HG02938 (cell line): ENCODE measurements around the gene ARL6IP5.
A peak's percentile ranks its signal among the peaks of the same experiment; 100 is the strongest.

Experiments used
- ATAC-seq: cut with Tn5 transposase; IDR thresholded peaks from one replicate; pipeline ENCODE4 v1.9.1; 2021; ENCODE audit warnings: mild to moderate bottlenecking, moderate library complexity; ENCODE audit not compliant: unreplicated experiment

The ARL6IP5 gene

DNA sequence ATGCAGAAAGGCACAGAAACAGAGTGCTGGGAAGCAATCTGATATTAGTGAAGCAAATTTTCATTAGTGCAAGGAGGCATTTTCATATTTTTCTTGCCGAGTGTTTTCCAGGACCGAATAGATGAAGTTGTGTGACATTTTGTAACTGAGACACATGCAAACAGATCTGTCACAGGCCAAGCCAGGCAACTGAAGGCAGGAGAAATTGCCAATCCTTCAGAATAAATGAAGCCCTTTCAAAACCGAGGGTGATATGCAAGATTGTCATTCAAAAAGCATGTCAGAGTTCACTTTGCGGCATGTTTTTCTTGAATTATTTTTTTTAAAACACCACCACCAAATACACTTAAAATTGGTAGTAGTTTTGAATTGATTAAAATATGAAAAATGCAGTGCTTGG lies 31.4 kb downstream of the ARL6IP5 start:
- no peak for ATAC-seq

DNA sequence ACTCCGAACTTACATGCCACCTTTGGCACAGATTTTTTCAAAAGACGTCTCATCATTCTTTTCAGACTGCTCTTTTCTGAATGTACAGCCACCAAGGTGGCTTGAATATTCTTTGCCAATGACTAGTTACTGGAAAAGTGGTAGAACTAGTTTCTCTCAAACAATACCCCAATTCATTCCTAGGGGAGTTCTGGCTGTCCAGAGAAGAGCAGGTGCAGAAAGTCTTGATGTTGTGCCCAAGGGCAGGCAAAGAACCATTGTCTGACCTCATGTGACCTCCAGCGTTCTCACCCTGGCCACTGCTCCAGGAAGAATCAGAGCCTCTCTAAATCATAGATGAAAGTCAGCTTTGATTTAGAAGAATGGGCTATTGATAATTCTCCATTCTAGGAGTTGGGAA lies 32.2 kb downstream of the ARL6IP5 start:
- no peak for ATAC-seq

DNA sequence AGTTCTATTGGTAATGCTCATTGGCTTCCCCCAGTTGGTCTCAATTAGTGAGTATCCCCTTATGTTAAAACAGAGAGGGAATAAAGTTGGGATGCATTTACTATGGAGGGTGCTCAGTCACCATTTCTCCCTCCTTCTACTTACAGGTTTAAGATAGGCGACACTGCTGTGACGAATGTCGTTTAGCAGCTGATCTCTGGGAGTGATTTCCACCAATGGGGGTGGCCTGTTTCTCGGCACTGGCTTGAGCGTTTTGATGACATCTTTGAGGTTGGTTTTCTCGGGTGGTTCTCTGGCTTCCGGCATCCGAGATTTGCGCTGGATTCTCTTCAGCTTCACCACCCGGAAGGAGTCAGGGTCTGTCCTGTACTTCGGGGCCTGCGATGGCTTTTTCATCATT lies 33.8 kb downstream of the ARL6IP5 start:
- ATAC-seq = no peak

DNA sequence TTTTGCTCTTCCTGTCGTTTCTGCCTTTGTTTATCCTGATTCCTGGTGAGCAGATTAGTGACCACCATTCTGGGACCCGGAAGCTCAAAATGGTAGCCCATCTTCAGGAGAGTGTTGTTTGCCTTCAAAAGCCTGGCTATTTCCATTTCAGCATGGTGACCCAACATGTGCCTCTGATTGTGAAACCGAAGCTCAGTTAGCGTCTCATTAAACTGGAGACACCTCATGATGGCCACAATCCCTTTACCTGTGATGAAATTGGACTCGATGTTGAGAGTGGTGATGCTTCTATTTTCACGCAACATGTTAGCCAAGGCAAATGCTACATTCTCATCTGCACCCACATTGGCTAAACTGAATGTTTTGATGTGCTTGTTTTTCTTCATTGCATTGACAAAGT lies 34.4 kb downstream of the ARL6IP5 start:
- ATAC-seq = no peak

DNA sequence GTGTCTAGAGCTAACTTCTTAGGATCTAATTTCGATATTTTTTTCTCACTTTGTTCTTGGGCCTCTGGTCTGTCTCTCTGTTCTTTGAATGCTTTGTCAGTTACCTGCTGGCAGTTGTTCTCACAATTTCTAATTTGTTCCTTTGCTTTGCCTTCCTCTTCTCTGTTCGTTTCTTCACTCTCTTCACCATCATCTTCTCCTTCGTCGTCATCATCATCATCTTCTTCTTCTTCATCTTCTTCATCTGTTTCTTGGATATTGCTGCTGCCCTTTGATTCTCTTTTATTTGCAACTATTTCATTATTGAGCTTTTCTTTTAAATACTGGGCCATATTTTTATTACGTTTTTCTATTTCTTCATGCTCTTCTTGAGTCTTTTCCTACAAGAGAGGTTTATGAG lies 34.9 kb downstream of the ARL6IP5 start:
- no peak for ATAC-seq

DNA sequence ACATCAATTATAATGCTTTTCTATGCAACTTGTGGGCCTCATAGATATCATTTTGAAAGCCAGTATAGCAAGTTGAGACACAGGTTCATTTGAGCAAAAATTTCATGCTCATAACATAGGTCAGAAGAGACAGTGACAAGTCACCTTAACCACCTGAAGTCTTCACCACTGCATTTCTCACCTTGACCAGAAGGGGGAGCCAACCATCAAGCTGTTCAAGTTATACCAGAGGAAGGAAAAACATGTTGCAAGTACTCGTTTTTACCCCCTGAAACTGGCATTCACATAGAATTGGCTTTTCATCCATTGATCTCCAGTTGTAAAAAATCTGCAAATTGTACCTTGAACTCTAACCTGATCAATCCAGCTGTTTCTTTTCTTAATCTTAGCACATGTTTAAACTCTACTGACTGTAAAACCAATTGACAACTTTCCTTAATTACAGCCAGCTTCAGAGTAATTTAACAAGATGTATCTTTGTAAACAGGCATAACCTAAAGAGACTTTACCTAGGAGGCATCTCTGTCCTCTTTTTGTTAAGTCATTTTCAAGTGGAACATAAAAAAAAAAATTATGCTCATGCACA lies 36.2 kb downstream of the ARL6IP5 start:
- ATAC-seq = peak; percentile 92

DNA sequence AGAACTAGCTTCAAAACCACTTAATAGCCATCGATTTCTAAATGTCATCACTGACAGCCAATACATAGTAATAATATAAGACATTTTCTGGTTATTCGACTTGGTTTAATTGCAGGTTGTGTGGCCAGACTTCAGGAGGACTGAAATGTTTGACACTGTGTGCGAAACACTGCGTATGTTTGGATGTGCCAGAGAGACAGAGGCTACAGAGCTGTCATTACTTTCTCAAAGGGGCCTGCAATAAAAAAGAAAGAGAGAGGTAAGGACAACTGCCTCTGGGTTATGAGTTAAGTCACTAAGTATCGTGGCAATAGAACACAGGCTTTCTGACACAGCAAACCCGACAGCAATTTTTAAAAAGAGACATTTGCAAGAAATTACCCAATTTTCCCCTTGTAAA lies 36.8 kb downstream of the ARL6IP5 start:
- ATAC-seq = no peak

DNA sequence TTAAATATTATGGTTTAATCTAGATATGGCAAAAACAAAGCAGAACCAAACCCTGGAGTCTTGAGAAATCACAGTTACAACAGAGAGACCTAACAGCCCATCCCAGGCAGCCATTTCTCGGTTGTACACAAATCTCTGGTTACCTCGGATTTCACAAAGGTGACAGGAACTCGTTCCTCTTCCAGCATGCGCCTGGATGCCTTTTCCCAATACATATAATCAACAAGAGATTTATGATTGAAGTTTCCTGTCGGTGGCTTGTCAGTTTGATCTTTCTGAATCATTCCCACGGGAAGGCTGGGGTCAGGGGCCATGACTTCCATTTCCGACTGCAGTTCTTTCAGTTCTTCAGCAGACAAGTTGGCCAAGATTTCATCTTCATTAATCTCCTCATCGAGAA lies 37.2 kb downstream of the ARL6IP5 start:
- no peak for ATAC-seq

DNA sequence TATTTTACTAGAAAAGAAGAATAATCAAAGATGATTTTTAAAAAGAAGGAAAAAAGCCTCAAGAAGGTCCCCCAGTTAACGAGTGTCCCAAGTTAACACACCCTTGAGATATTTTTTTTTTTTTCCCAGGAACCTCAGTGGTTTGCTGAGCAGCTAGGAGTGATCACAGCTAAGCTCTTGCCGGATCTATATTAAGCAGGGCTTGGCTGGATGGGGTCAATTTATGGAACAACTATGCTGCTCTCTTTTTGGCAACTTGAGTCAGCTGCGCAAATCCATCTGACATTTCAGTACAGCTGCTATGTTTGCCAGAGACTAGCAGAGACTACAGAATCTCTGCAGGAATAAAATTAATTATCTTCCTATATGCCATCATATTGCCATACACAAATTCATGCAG lies 37.7 kb downstream of the ARL6IP5 start, which contains the start of gene LMOD3:
TSS of gene LMOD3 (minus strand) at position 193 of the 400 bp plus-strand sequence. CDS start 209 bp downstream, outside the sequence.
- ATAC-seq = no peak

DNA sequence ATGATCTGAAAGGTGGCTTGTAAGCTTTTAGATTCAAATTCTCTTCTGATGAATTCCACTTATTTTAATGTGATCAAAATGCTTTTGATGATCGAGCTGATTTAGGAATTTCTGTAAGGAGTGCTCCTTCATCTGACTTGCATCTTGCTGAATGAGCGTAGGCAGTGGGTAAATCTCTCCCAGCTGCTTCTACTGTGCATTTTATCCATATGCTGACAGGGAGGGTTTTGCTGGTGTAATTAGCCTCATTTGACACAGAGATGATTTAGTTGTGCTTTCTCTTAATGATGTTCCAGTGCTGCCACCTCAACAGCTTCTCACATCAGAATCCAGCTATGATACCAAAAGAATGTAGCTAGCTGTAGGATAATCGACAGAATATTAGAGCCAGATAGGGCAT lies 41.5 kb downstream of the ARL6IP5 start:
- ATAC-seq = no peak

DNA sequence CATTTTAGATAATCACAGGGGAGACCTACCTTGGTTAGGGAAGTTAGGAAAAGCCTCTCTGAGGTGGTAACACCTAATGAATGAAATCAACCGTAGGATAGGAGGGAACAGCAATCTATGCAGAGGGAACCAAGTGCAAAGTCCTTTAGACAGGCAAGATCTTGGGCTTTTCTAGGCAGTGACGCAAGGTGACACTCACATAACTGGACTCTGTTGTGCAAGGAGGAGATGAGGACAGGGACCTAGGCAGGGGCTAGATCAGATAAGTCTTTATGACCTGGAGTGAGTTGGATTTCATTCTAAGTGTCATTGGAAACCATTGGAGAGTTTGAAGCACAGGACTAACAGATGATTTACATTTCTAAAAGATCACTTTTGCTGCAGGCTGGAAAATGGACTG lies 42.3 kb downstream of the ARL6IP5 start:
- no peak for ATAC-seq

DNA sequence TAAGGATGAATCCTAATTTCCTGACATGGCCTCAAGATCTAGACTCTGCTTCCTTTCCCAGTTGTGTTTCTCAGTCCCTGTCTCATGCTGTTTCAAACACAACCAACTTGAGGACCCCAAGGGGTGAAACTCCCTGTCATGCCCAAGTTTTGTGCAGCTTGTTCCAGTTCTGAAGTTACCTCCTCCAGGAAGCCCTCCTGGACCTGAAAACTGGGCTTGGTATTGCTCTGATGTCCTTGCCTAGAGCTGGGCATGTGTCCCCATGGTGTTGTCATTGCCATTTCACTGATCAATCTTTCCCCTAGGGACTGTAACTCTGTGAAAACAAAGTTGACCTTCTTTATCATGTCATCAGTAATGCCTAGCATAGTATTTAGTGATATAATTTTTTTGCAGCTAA lies 43.8 kb downstream of the ARL6IP5 start:
- no peak for ATAC-seq

DNA sequence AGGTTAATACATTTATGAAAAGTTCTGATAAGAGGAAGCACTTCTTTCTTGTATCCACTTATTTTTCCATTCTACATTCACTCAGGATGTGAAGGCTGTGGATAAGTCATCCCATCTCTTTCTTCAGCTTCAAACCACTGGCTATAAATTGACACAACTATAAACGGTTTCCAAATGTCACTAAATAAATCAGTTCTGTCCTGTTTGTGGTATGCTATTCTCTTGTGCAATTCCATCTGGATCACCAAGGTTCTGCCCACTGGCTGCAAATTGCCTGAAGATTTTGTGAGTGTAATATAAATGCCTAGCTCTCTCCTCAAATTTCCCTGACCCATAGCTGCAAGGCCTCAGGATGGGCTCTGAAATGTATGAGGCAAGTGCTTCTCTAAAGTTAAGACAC lies 44.8 kb downstream of the ARL6IP5 start:
- ATAC-seq = no peak

DNA sequence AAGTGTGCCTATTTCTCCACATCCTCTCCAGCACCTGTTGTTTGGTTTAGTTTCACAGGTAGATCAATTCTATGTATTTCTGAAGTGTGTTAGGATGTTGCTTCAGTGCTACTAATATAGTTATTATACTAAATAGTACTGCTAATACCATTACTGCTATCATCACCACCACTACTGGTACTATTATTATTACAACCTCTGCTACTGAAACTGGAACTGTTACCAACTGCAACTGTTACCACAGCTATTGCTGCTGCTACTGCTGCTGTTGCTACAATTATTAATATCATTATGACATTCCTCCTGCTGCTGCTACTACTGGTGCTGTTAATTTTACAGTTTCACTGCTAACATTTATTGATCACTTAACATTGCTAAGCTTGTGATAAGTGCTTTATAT lies 46.0 kb downstream of the ARL6IP5 start:
- peak; percentile 99 for ATAC-seq

DNA sequence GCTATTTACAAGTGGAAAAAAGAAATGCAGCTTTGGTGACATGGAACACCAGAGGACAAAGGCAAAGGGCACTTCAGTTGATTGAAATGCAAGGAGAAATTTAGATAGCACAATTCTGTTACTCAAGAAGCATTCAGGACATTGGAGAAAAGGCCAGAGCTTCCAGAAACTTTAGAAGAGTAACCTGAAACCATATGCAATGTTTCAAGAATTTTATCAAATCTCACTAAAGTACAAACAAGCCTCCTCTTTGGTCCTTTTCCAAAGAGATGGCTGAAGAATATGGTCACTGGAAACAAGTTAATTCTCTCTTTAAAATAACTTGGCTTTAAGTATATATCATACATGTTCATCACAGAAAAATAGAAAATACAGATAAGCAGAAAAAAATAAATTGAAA lies 52.3 kb downstream of the ARL6IP5 start:
- no peak for ATAC-seq

DNA sequence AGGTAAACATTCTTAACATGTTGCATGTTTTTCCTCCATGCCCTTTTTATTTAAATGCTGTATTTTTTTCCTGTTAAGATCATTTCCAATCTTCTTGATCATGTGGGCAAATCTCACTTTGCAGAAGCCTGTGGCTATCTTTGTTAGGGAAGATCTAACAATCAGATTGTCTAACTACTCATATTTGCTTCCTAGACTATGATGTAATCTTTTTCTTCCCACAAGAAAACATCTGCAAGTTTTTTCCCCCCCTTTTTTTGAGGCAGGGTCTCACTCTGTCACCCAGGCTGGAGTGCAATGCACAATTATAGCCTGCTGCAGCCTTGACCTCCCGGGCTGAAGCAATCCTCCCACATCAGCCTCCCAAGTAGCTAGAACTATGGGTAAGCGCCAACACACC lies 52.7 kb downstream of the ARL6IP5 start:
- ATAC-seq = no peak

DNA sequence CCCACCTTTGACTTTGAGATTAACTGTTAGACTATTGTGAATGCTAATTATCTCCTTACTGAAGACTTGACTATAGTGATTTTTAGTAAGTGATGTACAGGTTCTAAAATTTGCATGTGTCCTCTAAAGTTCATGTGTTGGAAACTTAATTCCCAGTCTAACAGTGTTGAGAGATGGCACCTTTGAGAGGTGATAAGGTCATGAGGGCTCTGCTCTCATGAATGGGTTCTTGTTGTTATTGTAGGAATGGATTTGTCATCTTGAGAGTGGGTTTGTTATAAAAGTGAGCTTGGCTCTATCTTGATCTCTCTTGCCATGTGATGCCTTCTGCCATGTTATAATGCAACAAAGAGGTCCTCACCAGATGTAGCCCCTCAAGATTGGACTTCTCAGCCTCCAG lies 56.6 kb downstream of the ARL6IP5 start:
- ATAC-seq = no peak

DNA sequence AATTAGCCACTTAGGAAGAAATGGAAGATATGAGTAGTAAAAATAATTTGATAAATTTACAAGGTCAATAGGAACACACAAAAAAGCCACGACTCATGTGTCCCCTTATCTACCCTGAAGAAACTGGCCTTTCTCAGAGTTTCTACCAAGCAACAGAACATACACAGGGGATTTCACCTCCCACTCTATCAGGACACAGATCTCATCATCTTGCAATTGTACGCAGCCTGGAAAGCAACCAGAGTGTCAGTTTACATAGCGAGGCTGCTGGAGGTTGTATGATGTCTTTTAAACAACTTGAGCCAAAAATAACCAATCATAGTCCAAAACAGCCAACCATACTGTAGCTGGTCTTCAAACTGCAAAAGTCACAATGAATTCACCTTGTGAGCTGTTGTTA lies 57.4 kb downstream of the ARL6IP5 start:
- ATAC-seq = no peak

DNA sequence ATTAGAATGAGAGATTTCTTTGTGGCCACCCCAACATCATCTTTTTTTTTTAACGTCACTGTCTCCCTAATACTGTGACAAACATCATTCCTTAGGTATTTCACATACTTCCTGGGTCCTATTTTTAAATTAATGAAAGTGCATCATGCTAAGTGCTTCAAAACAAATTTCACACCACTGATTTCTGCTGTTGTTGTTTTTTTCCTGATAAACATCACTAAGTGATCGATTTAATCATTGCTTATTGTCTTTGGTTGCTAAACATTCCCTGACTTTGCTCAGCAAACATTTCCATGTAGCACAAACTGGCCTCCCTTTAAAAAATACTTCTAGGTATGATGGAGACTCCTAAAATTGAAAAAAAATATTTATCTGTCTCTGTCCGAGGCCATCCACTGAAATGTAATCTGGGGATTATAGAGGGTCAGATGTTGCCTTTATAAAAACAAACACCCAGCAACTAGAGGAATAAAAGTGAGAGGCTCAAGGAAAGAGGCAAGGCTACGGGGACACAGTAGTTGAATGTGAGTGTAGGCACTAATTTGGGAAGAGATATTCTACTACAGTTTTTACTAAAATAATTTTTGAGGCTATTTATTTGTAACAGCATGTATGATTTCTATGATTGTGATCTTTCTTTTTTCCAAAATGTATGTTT lies 58.2 kb downstream of the ARL6IP5 start:
- ATAC-seq = no peak

DNA sequence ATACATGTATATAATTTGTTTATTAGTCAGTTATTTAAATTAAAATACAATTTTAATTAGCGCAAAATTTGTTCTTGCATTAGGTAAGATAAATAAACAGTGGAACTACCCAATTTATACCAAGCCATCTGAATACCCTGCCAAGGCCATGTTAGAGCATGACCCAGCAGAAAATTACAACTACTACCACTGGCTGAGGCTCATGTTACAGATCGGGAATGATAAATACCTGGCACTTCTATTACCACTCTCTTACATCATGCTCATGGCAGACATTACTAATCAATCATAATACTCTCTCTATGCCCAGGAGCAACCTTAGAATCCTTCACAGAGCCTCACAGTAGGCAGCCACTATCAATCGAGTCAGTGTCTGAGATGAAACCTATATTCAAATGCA lies 58.9 kb downstream of the ARL6IP5 start:
- ATAC-seq = no peak

DNA sequence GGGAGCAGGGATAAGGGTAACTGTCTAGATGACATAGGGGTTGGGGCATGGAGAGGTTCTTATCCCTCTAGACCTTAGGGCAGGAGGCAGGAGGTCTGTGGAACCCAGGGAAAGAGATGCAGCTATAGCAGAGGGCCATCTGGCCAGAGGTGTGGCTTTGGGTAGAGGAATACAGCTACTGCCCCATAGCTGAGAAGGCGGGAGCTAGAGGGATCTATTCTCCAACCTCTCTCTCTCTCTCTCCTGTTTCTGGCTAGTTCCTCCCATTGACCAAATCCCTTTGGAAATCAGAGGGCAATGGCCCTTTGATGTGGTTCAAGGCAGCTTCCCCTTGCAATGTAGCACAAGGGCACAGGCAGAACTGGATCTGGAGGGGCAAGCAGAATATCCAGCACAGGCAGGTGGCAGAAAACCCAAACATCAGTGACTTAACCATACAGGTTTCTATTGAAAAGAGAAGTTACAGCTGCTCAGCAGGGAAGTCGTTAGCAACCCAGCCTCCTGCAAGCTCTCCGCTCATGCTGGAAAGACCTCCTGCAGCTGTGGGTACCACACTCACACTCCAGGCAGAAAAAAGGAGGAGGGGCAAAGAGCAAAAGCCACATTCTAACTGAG lies 60.0 kb downstream of the ARL6IP5 start:
- ATAC-seq = no peak

DNA sequence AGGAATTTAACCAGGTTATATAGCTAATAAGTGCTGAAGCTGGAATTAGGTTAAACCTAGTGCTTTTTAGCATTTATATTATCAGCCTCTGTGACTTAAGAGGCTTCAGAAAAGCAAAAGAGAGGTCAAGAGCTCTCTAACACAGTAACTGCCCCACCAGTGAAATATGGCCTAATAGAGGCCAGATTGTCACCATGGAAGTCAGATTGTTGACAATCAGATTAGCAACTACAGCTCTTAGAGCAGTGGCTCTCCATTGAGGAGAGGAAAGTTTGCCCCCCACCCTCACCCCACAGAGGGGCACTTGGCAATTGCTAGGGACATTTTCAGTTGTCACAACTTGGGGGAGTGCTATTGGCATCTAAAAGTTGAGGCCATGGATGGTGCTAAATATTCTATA lies 61.0 kb downstream of the ARL6IP5 start:
- no peak for ATAC-seq

DNA sequence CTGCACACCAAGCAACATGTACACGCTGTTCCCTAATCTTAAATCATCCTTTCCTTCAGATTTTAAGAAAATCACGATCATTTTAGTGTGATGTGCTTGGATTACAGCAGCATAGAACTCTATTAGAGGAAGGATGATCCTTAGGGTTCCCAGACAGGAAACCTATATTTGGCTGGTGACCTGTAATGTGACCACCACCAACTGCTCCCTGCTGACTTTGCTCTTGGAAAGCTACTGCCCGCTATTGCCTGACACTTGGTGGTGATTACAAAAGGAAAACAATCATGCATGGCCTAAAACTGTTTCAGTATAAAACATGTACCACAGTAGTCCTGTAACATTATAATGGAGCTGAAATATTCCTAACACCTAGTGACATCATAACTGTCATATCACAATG lies 64.8 kb downstream of the ARL6IP5 start:
- no peak for ATAC-seq
